MM.1S (cell line): ENCODE results near the gene BMF.

Experiments used
- CTCF ChIP-seq: fragments of 300-600 bp; sonication (generic); IDR thresholded peaks from 2 replicates; pipeline ENCODE4 v1.5.1; 2016; ENCODE audit warnings: antibody characterized with exemption, low read length, mixed read lengths
- EZH2 ChIP-seq: fragments of 300-600 bp; sonication (generic); optimal IDR thresholded peaks from 2 replicates; pipeline ENCODE3; 2017; ENCODE audit warnings: low read depth, mild to moderate bottlenecking, antibody characterized with exemption, low read length, mixed read lengths
- EZH2phosphoT487 ChIP-seq: fragments of 300-600 bp; sonication (generic); IDR thresholded peaks from 2 replicates; pipeline ENCODE4 v1.6.1; 2018; ENCODE audit warnings: antibody characterized with exemption, low read length

DNA sequence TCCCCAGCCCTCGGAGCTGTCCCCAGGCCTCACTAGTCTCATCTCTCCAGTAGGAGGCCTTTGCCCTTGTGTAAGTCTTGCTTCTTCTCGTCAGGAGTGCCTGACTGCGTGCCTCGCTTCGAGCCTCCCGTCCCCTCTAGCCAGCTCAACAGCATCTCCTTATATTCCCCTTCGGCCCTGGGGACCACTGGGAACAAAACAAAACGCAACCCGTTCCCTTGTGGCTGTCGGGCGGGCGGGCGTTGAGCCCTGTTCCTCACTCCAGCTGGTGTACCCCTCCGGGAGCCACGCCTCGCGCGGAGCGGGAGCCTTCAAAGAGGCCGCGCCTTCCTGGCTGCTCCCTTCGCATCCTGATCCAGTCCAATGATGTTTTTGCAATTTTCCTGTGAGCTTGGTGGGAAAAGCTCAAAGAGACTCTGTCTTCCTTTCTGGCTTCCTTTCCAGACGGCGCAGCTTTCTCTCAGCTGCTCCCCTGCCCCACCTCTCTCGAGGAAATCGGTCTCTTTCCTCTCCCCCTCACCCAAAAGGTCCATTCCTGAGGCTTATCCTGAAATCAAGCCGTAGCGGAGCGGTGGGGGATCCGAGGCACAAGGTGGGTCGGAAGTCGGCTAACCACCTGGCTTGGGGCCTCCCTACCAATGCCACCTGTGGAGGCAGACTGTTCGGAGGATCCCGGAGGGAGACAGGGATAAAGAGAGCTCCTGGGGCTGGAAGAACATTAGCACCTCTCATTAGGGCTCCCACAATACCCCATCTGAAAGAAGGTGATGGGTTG lies 36.3 kb downstream of the BMF start:
- TF ChIP-seq EZH2: no peak
- TF ChIP-seq CTCF: no peak
- TF ChIP-seq EZH2phosphoT487: no peak
